Brain microvascular endothelial cell (primary cell): ENCODE data around the gene LENEP.
"Not testable (repeated sequence)": the region's sequence is repeated elsewhere in the genome, so short reads cannot be mapped to it uniquely, and the experiment has no call there.

Experiments
- DNase-seq: peaks from one replicate; pipeline ENCODE4 v3.0.0-alpha.2; 2020
- H3K27ac ChIP-seq: fragments of 250-450 bp; sonication (Bioruptor Pico); 2 replicates; pipeline ENCODE4 v1.5.1; 2020; ENCODE audit warnings: mild to moderate bottlenecking, moderate library complexity
- H3K27me3 ChIP-seq: fragments of 250-450 bp; sonication (Bioruptor Pico); replicated peaks from 2 replicates; pipeline ENCODE4 v1.5.1; 2020; ENCODE audit warnings: mild to moderate bottlenecking
- H3K36me3 ChIP-seq: fragments of 250-450 bp; sonication (Bioruptor Pico); replicated peaks from 2 replicates; pipeline ENCODE4 v1.5.1; 2020; ENCODE audit warnings: mild to moderate bottlenecking
- H3K4me3 ChIP-seq: 2 replicates; pipeline ENCODE4 v1.5.1; 2011; ENCODE audit warnings: low read depth, mild to moderate bottlenecking, control low read depth, low read length, moderate library complexity
- CTCF ChIP-seq: IDR thresholded peaks from 2 replicates; pipeline ENCODE4 v1.5.1; 2011; ENCODE audit warnings: low read depth, mild to moderate bottlenecking, moderate library complexity, low read length, control low read depth, inconsistent platforms; ENCODE audit errors: missing control alignments
- in situ Hi-C: cut with HindIII; loops from 2 replicates; pipeline ENCODE4 v1.10.0; 2017; ENCODE audit warnings: low sequenced_read_pairs, low pct_ligation_motif_present

LENEP gene

GRCh38 chr1:154974808-154975408 is 18.5 kb upstream of the LENEP start:
- Histone ChIP-seq H3K36me3 (no peaks in the 10 kb centered on the region), H3K27me3 (no peaks in the 10 kb centered on the region), H3K4me3 (peak overlapping the region; percentile 78), H3K27ac (peak overlapping the region; percentile 75)
- in situ Hi-C loops: no loop called here
- DNase-seq: peak; percentile 93
- TF ChIP-seq CTCF: no peak

GRCh38 chr1:154975409-154976059 is 17.9 kb upstream of the LENEP start:
- no peak for TF ChIP-seq CTCF
- H3K36me3 ChIP-seq: no peaks in the 10 kb centered on the region
- no peaks in the 10 kb centered on the region for H3K27me3 ChIP-seq
- peak overlapping the region; percentile 78 for H3K4me3 ChIP-seq
- peak; percentile 61 for DNase-seq
- in situ Hi-C loops: no loop called here
- peak overlapping the region; percentile 75 for H3K27ac ChIP-seq

- in situ Hi-C loops, H3K4me3 ChIP-seq, H3K36me3 ChIP-seq, H3K27me3 ChIP-seq, H3K27ac ChIP-seq, DNase-seq: not testable (repeated sequence)
Observed at GRCh38 chr1:154977762-154978161, 15.6 kb upstream of the LENEP start.

GRCh38 chr1:154978360-154978759 is 15.0 kb upstream of the LENEP start:
- no peak for DNase-seq
- Histone ChIP-seq H3K27me3 (no peaks in the 10 kb centered on the region), H3K36me3 (no peaks in the 10 kb centered on the region), H3K27ac (no peak overlapping the region), H3K4me3 (no peak overlapping the region)
- TF ChIP-seq CTCF: no peak
- in situ Hi-C loops: no loop called here

GRCh38 chr1:154982341-154982740 is 11.0 kb upstream of the LENEP start:
- Histone ChIP-seq H3K36me3 (peaks cover 1% of the 10 kb centered on the region), H3K27me3 (no peaks in the 10 kb centered on the region), H3K27ac (no peak overlapping the region), H3K4me3 (peak overlapping the region; percentile 42)
- DNase-seq: no peak
- in situ Hi-C loops: no loop called here
- TF ChIP-seq CTCF: no peak

- in situ Hi-C loops: no loop called here
- peak within 1 kb of the TSS; percentile 94 for H3K4me3 ChIP-seq
- H3K27ac ChIP-seq: no peak within 1 kb of the TSS
- TF ChIP-seq CTCF: no peak
- peak; percentile 100 for DNase-seq
- peaks cover 9% of the 10 kb centered on the region for H3K36me3 ChIP-seq
- H3K27me3 ChIP-seq: no peaks in the 10 kb centered on the region
Observed at GRCh38 chr1:154982897-154983648, 10.3 kb upstream of the LENEP start, which contains the start of gene FLAD1. Gene FLAD1 (plus strand): TSS chr1:154983344. CDS start chr1:154983695, 351 bp downstream.
